PC-9 (cell line): Measurements from ENCODE around the gene LRIG1. TPM values are rescaled to one million over a fixed set of nuclear protein-coding genes. Genes with fewer than 3 reads are reported as not detected.

ENCODE experiments used
- BruUV-seq: library from RNA; stranded (reverse); fragments of 400-500 nt; replicated peaks from 2 replicates; lab custom pipeline; 2021; lab: Mats Ljungman, UMichigan
- CTCF ChIA-PET: fragments of 300-600 bp; sonication (Branson Sonifier 250); formaldehyde crosslinking; loops from one replicate; lab custom pipeline; 2022; ENCODE audit warnings: antibody characterized with exemption; lab: Charles Lee
- POLR2A ChIA-PET: fragments of 300-600 bp; sonication (Branson Sonifier 250); formaldehyde crosslinking; loops from one replicate; lab custom pipeline; 2022; ENCODE audit warnings: antibody characterized with exemption; ENCODE audit not compliant: unreplicated experiment; lab: Charles Lee
- DNase-seq, 2 experiments: peaks; one replicate each; pipeline versions ENCODE4 v3.0.0 to v3.0.0-alpha.2; 2015 to 2022; ENCODE audit warnings: mixed read lengths in 1 of 2
- H2AFZ ChIP-seq: fragments of 200-600 bp; sonication (generic); 2 replicates; pipeline ENCODE4 v1.8.1; 2017; ENCODE audit warnings: antibody characterized with exemption
- H3F3A ChIP-seq: fragments of 200-600 bp; sonication (generic); 2 replicates; pipeline ENCODE4 v1.8.1; 2017; ENCODE audit warnings: antibody characterized with exemption, mild to moderate bottlenecking, low read depth; ENCODE audit not compliant: insufficient read depth
- H3K27ac ChIP-seq: fragments of 200-600 bp; sonication (generic); 2 replicates; pipeline ENCODE4 v1.6.1; 2016; ENCODE audit warnings: mixed run types
- H3K27me3 ChIP-seq: fragments of 200-600 bp; sonication (generic); 2 replicates; pipeline ENCODE4 v1.6.1; 2016; ENCODE audit warnings: low read depth, mixed run types; ENCODE audit not compliant: insufficient read depth
- H3K36me3 ChIP-seq: fragments of 200-600 bp; sonication (generic); 2 replicates; pipeline ENCODE4 v1.6.1; 2016; ENCODE audit warnings: low read depth, mixed run types
- H3K4me1 ChIP-seq: fragments of 200-600 bp; sonication (generic); replicated peaks from 2 replicates; pipeline ENCODE4 v1.6.1; 2016; ENCODE audit warnings: mixed run types; ENCODE audit not compliant: insufficient read depth
- H3K4me2 ChIP-seq: fragments of 200-600 bp; sonication (generic); 2 replicates; pipeline ENCODE4 v1.6.1; 2017; ENCODE audit warnings: mixed run types
- H3K4me3 ChIP-seq: fragments of 200-600 bp; sonication (generic); 2 replicates; pipeline ENCODE4 v1.6.1; 2016; ENCODE audit warnings: mixed run types
- H3K79me2 ChIP-seq: fragments of 200-600 bp; sonication (generic); 2 replicates; pipeline ENCODE4 v1.6.1; 2017; ENCODE audit warnings: low read depth, mixed run types
- H3K9me2 ChIP-seq: fragments of 200-600 bp; sonication (generic); 2 replicates; pipeline ENCODE4 v1.8.1; 2017; ENCODE audit warnings: mild to moderate bottlenecking; ENCODE audit not compliant: insufficient read depth
- H3K9me3 ChIP-seq: fragments of 200-600 bp; sonication (generic); 2 replicates; pipeline ENCODE4 v1.8.1; 2016; ENCODE audit warnings: low read depth; ENCODE audit not compliant: insufficient read depth
- H4K20me1 ChIP-seq: fragments of 200-600 bp; sonication (generic); 2 replicates; pipeline ENCODE4 v1.8.1; 2017; ENCODE audit not compliant: insufficient read depth
- EZH2 ChIP-seq: fragments of 200-600 bp; sonication (generic); IDR thresholded peaks from 2 replicates; pipeline ENCODE4 v1.8.0; 2017; ENCODE audit warnings: antibody characterized with exemption, low read depth
- intact Hi-C: fragments of 100-400 bp; cut with micrococcal nuclease; formaldehyde crosslinking; loops from one replicate; pipeline ENCODE4 v1.10.0; 2022; ENCODE audit not compliant: unreplicated experiment
- total RNA-seq: library from RNA; stranded (reverse); gene quantifications from 2 replicates; pipeline ENCODE4 v1.2.3, GENCODE V29; 2021
- TF ChIP-seq, protein P1 (sequence below): fragments of 200-600 bp; sonication (generic); conservative IDR thresholded peaks from 2 replicates; pipeline ENCODE4 v1.6.1; 2017; ENCODE audit warnings: mixed run types, antibody characterized with exemption, mild to moderate bottlenecking, moderate library complexity

LRIG1 gene
- total RNA-seq, 1 experiment from 2014 or later = not detected

DNA sequence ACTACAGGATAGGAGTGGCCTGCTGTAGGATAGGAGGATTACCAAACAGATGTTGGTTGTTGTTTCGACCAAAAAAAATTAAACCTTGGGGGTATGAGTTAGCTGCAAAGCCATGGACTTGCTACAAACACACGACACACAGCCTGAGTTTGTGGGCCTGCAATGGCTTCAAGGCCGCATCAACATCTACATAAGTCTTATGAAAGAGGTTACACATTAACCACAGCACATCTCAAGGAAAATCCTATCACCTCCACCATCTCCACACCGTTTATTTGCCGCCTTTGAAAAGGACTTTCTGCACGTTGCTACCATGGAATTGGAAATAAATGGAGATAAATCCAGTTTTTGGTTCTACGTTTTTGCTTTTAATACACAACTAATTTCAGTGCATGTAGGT, 23.0 kb downstream of the LRIG1 start:
- POLR2A ChIA-PET = no interaction called here
- H3K36me3 ChIP-seq = no peaks in the 10 kb centered on the region
- TF ChIP-seq EZH2 = no peak
- TF ChIP-seq, protein P1, sequence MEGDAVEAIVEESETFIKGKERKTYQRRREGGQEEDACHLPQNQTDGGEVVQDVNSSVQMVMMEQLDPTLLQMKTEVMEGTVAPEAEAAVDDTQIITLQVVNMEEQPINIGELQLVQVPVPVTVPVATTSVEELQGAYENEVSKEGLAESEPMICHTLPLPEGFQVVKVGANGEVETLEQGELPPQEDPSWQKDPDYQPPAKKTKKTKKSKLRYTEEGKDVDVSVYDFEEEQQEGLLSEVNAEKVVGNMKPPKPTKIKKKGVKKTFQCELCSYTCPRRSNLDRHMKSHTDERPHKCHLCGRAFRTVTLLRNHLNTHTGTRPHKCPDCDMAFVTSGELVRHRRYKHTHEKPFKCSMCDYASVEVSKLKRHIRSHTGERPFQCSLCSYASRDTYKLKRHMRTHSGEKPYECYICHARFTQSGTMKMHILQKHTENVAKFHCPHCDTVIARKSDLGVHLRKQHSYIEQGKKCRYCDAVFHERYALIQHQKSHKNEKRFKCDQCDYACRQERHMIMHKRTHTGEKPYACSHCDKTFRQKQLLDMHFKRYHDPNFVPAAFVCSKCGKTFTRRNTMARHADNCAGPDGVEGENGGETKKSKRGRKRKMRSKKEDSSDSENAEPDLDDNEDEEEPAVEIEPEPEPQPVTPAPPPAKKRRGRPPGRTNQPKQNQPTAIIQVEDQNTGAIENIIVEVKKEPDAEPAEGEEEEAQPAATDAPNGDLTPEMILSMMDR = no peak
- H3K9me2 ChIP-seq = no peaks in the 10 kb centered on the region
- no TSS peak for BruUV-seq
- H3F3A ChIP-seq = no peaks in the 10 kb centered on the region
- no peak overlapping the region for H3K4me2 ChIP-seq
- H4K20me1 ChIP-seq = no peaks in the 10 kb centered on the region
- DNase-seq = no peak
- H3K27me3 ChIP-seq = no peaks in the 10 kb centered on the region
- H3K4me3 ChIP-seq = no peak overlapping the region
- no peak overlapping the region for H2AFZ ChIP-seq
- H3K27ac ChIP-seq = no peak overlapping the region
- H3K4me1 ChIP-seq = peaks cover 6% of the 10 kb centered on the region
- CTCF ChIA-PET = no interaction called here
- H3K79me2 ChIP-seq = no peaks in the 10 kb centered on the region
- no peaks in the 10 kb centered on the region for H3K9me3 ChIP-seq
- intact Hi-C loops = no loop called here

DNA sequence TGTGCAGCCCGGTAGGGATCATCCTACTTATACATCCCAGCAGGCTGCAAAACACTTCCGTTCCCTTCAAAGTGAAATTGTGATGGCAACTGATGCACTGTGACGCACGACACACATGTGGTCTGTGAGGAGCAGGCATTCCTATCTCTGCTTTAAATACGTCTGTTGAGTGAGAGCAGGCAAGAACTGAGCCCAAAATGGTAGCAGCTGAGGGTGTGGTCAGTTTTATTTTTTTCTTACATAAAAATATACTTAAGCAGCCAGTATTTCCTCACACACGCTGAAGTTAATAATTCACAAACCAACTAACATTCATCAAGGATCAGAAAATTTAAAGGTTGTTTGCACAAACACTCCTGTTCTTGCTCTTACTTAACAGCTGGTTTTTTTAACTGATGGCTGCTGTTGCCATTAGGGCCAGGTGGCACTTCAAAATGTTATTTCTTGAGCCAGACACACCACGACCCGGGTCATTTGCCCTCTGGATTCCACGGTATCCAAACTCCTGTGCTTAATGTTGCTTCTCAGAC, 23.9 kb downstream of the LRIG1 start:
- no peak for DNase-seq
- no TSS peak for BruUV-seq
- TF ChIP-seq EZH2 = no peak
- TF ChIP-seq, protein P1 = no peak
- peaks cover 12% of the 10 kb centered on the region for H3K4me1 ChIP-seq
- no peaks in the 10 kb centered on the region for H3K27me3 ChIP-seq
- H3K4me2 ChIP-seq = no peak overlapping the region
- no peak overlapping the region for H3K4me3 ChIP-seq
- intact Hi-C loops = no loop called here
- H4K20me1 ChIP-seq = no peaks in the 10 kb centered on the region
- H3K9me2 ChIP-seq = no peaks in the 10 kb centered on the region
- no peak overlapping the region for H2AFZ ChIP-seq
- ChIA-PET POLR2A (no interaction called here), CTCF (no interaction called here)
- no peaks in the 10 kb centered on the region for H3K36me3 ChIP-seq
- H3K9me3 ChIP-seq = no peaks in the 10 kb centered on the region
- no peak overlapping the region for H3K27ac ChIP-seq
- H3F3A ChIP-seq = peaks cover 6% of the 10 kb centered on the region; the same call in 1 of the 2 replicates
- H3K79me2 ChIP-seq = no peaks in the 10 kb centered on the region

DNA sequence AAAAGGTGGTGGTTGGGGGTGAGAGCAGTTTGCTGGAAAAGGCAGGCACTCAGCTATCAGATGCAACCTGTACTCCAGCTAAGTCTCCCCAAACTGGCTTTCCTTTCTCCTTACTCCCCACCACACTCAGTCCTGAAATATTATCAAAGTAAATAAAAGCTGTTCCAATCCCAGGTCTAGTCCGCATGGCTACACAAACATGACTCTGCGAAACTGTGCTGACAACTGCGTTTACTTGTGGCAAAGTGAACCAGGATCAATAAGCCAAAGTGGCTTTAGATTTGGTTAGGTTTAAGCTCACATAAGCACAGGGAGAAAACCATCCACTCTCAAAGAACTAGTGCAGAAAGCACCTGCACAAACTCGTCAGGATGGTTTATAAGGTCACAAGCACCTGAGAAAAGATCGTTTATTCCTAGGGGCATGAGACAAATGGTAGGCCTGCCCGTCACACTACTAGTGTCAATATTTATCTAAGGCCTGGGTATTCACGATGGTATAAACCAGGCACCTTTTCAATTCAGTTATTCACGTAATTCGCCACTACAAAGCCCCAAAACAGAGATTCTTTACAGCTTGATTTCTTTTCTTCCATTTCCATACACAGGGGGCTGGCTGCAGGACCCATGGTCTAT, 25.3 kb downstream of the LRIG1 start:
- CTCF ChIA-PET = no interaction called here
- H3K9me2 ChIP-seq = no peaks in the 10 kb centered on the region
- H3K27me3 ChIP-seq = no peaks in the 10 kb centered on the region
- no peak overlapping the region for H2AFZ ChIP-seq
- BruUV-seq = no TSS peak
- H3K4me3 ChIP-seq = no peak overlapping the region
- no peak overlapping the region for H3K27ac ChIP-seq
- H3K36me3 ChIP-seq = no peaks in the 10 kb centered on the region
- H3K4me2 ChIP-seq = no peak overlapping the region
- TF ChIP-seq EZH2 = no peak
- TF ChIP-seq, protein P1 = no peak
- peaks cover 8% of the 10 kb centered on the region; the same call in 1 of the 2 replicates for H3F3A ChIP-seq
- no peak for DNase-seq
- POLR2A ChIA-PET = no interaction called here
- no peaks in the 10 kb centered on the region for H4K20me1 ChIP-seq
- intact Hi-C loops = no loop called here
- no peaks in the 10 kb centered on the region for H3K9me3 ChIP-seq
- H3K79me2 ChIP-seq = no peaks in the 10 kb centered on the region
- H3K4me1 ChIP-seq = peaks cover 12% of the 10 kb centered on the region
